Measurements from ENCODE around the gene SHLD3. TPM values are rescaled to one million over a fixed set of nuclear protein-coding genes. Genes with fewer than 3 reads are reported as not detected.

The SHLD3 gene
- polyA plus RNA-seq, 1 of the 3 experiments (the other 2 are of a cell fraction) = 2.4 TPM

DNA sequence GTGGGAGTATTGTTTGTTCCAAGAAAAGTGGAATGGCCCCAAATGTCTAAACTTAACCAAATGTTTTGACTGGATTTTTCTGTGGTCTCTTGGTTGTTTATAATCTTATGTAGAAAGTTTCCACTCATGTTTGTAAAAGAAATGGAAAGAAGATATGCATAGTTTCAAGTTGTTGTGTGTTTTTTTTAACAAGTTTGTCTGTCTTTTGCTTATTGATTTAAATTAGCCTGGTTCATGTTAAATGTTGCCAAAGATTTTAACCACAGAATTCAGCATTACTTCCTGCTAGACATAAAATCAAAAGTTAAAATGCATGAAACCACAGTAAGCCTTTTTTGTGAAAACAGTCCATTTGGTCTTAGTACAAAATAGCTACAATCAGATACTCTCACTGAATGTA, 47.7 kb upstream of the SHLD3 start:
- no peak overlapping the region for H3K4me2 ChIP-seq
- ChIA-PET CTCF (no interaction called here), POLR2A (no interaction called here)
- no peak overlapping the region for H3K4me3 ChIP-seq (ENCODE audit: low read depth in 2 of 2, low read length in 1 of 2)
- H3K36me3 ChIP-seq (replicated peaks in 1 of 2; ENCODE audit: control insufficient read depth in 1 of 2, insufficient read depth in 2 of 2, low read length in 1 of 2) = peaks cover 60% of the 10 kb centered on the region in 2 experiments
- no peak overlapping the region for H3K9ac ChIP-seq
- no peaks in the 10 kb centered on the region for H3K9me3 ChIP-seq
- no peak for DNase-seq
- H3F3A ChIP-seq (replicated peaks; ENCODE audit: insufficient read depth) = peaks cover 3% of the 10 kb centered on the region
- H3K27ac ChIP-seq (ENCODE audit: low read depth in 2 of 2, low read length in 1 of 2) = no peak overlapping the region
- H3K4me1 ChIP-seq (ENCODE audit: control insufficient read depth in 1 of 2, insufficient read depth in 2 of 2, low read depth in 1 of 2, low read length in 1 of 2) = no peaks in the 10 kb centered on the region
- no peak for TF ChIP-seq RFX5 (IDR thresholded peaks at IDR 0.05; ENCODE audit: low read length)
- TF ChIP-seq, protein P1, sequence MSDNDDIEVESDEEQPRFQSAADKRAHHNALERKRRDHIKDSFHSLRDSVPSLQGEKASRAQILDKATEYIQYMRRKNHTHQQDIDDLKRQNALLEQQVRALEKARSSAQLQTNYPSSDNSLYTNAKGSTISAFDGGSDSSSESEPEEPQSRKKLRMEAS (IDR thresholded peaks at IDR 0.05; ENCODE audit: low read depth) = no peak
- no peak for TF ChIP-seq JUND (IDR thresholded peaks at IDR 0.05)
- TF ChIP-seq, protein P2, sequence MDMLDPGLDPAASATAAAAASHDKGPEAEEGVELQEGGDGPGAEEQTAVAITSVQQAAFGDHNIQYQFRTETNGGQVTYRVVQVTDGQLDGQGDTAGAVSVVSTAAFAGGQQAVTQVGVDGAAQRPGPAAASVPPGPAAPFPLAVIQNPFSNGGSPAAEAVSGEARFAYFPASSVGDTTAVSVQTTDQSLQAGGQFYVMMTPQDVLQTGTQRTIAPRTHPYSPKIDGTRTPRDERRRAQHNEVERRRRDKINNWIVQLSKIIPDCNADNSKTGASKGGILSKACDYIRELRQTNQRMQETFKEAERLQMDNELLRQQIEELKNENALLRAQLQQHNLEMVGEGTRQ (IDR thresholded peaks at IDR 0.05; ENCODE audit: borderline replicate concordance, low read depth, low read length) = no peak
- TF ChIP-seq, protein P3, sequence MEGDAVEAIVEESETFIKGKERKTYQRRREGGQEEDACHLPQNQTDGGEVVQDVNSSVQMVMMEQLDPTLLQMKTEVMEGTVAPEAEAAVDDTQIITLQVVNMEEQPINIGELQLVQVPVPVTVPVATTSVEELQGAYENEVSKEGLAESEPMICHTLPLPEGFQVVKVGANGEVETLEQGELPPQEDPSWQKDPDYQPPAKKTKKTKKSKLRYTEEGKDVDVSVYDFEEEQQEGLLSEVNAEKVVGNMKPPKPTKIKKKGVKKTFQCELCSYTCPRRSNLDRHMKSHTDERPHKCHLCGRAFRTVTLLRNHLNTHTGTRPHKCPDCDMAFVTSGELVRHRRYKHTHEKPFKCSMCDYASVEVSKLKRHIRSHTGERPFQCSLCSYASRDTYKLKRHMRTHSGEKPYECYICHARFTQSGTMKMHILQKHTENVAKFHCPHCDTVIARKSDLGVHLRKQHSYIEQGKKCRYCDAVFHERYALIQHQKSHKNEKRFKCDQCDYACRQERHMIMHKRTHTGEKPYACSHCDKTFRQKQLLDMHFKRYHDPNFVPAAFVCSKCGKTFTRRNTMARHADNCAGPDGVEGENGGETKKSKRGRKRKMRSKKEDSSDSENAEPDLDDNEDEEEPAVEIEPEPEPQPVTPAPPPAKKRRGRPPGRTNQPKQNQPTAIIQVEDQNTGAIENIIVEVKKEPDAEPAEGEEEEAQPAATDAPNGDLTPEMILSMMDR (IDR thresholded peaks at IDR 0.05) = no peak
- TF ChIP-seq RCOR1 (IDR thresholded peaks at IDR 0.05; ENCODE audit: low read length) = no peak
- no peak for TF ChIP-seq NRF1 (IDR thresholded peaks at IDR 0.05; ENCODE audit: low read depth, low read length)
- TF ChIP-seq TAF1 (IDR thresholded peaks at IDR 0.05; ENCODE audit: borderline replicate concordance, low read depth, low read length) = no peak
- TF ChIP-seq CHD2 (IDR thresholded peaks at IDR 0.05; ENCODE audit: low read length, partially characterized antibody) = no peak
- TF ChIP-seq MEF2A (IDR thresholded peaks at IDR 0.05; ENCODE audit: borderline replicate concordance, low read depth) = no peak
- no peak for TF ChIP-seq GATA2 (CRISPR knock-in tag; IDR thresholded peaks at IDR 0.05)
- no peak for TF ChIP-seq EZH2phosphoT487 (IDR thresholded peaks at IDR 0.05; ENCODE audit: borderline replicate concordance, low read depth)
- no peak for TF ChIP-seq RXRA (IDR thresholded peaks at IDR 0.05; ENCODE audit: borderline replicate concordance, low read depth)
- TF ChIP-seq, protein P4, sequence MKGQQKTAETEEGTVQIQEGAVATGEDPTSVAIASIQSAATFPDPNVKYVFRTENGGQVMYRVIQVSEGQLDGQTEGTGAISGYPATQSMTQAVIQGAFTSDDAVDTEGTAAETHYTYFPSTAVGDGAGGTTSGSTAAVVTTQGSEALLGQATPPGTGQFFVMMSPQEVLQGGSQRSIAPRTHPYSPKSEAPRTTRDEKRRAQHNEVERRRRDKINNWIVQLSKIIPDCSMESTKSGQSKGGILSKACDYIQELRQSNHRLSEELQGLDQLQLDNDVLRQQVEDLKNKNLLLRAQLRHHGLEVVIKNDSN (IDR thresholded peaks at IDR 0.05; ENCODE audit: borderline replicate concordance, low read depth) = no peak
- no peak for TF ChIP-seq EP300 (IDR thresholded peaks at IDR 0.05; ENCODE audit: borderline replicate concordance in 1 of 2, low read depth in 1 of 2, low read length in 1 of 2)
- H2AFZ ChIP-seq (ENCODE audit: low read depth) = no peak overlapping the region
- H3K79me2 ChIP-seq (ENCODE audit: insufficient read depth) = peaks cover 19% of the 10 kb centered on the region; the same call in 1 of the 2 replicates
- no peaks in the 10 kb centered on the region for H4K20me1 ChIP-seq (ENCODE audit: insufficient read depth)
- H3K27me3 ChIP-seq (ENCODE audit: insufficient read depth) = no peaks in the 10 kb centered on the region
- no peaks in the 10 kb centered on the region for H3K9me2 ChIP-seq

Measured in SK-N-SH (cell line).